Measurements from ENCODE around the gene TPRKB. TPM values are rescaled to one million over a fixed set of nuclear protein-coding genes. Genes with fewer than 3 reads are reported as not detected.
"Not testable (repeated sequence)": the region's sequence is repeated elsewhere in the genome, so short reads cannot be mapped to it uniquely, and the experiment has no call there.

The TPRKB gene
- total RNA-seq, 1 experiment from 2014 or later: 38.5 TPM

- POLR2A ChIA-PET; H3K4me3 ChIP-seq (ENCODE audit: low read depth in 2 of 2, low read length in 2 of 2); H3K4me1 ChIP-seq (ENCODE audit: control insufficient read depth, insufficient read depth, low read length); H3K27ac ChIP-seq (ENCODE audit: low read length); H3K36me3 ChIP-seq (ENCODE audit: control insufficient read depth, insufficient read depth, low read length); CTCF ChIA-PET; BruUV-seq (replicated peaks); DNase-seq (ENCODE audit: low read depth, low spot score); H3K9me3 ChIP-seq (ENCODE audit: control insufficient read depth, insufficient read depth, low read depth, low read length); H3K27me3 ChIP-seq (ENCODE audit: control insufficient read depth, insufficient read depth, low read length); in situ Hi-C loops (cut with HindIII; ENCODE audit: low pct_unique_long_range_greater_than_20kb, low sequenced_read_pairs); intact Hi-C loops (cut with micrococcal nuclease; ENCODE audit: unreplicated experiment): not testable (repeated sequence)
- peak; percentile 73; the same call in 1 of the 2 replicates for ATAC-seq
- TF ChIP-seq CTCF (IDR thresholded peaks at IDR 0.05): peak; percentile 33
These were observed 52.2 kb downstream of the TPRKB start for GRCh38 chr2:73684905-73685304.

GRCh38 chr2:73684325-73684724 is 52.8 kb downstream of the TPRKB start:
- intact Hi-C loops (cut with micrococcal nuclease; ENCODE audit: unreplicated experiment); H3K9me3 ChIP-seq (ENCODE audit: control insufficient read depth, insufficient read depth, low read depth, low read length); ATAC-seq; H3K27ac ChIP-seq (ENCODE audit: low read length); BruUV-seq (replicated peaks); H3K4me1 ChIP-seq (ENCODE audit: control insufficient read depth, insufficient read depth, low read length); DNase-seq (ENCODE audit: low read depth, low spot score); POLR2A ChIA-PET; CTCF ChIA-PET; in situ Hi-C loops (cut with HindIII; ENCODE audit: low pct_unique_long_range_greater_than_20kb, low sequenced_read_pairs); H3K36me3 ChIP-seq (ENCODE audit: control insufficient read depth, insufficient read depth, low read length); H3K4me3 ChIP-seq (ENCODE audit: low read depth in 2 of 2, low read length in 2 of 2); H3K27me3 ChIP-seq (ENCODE audit: control insufficient read depth, insufficient read depth, low read length): not testable (repeated sequence)

- H3K27ac ChIP-seq (ENCODE audit: low read length); H3K36me3 ChIP-seq (ENCODE audit: control insufficient read depth, insufficient read depth, low read length); POLR2A ChIA-PET; DNase-seq (ENCODE audit: low read depth, low spot score); H3K4me1 ChIP-seq (ENCODE audit: control insufficient read depth, insufficient read depth, low read length); in situ Hi-C loops (cut with HindIII; ENCODE audit: low pct_unique_long_range_greater_than_20kb, low sequenced_read_pairs); H3K27me3 ChIP-seq (ENCODE audit: control insufficient read depth, insufficient read depth, low read length); H3K4me3 ChIP-seq (ENCODE audit: low read depth in 2 of 2, low read length in 2 of 2); H3K9me3 ChIP-seq (ENCODE audit: control insufficient read depth, insufficient read depth, low read depth, low read length); BruUV-seq (replicated peaks); intact Hi-C loops (cut with micrococcal nuclease; ENCODE audit: unreplicated experiment): not testable (repeated sequence)
- peak; percentile 76 for TF ChIP-seq CTCF (IDR thresholded peaks at IDR 0.05)
- CTCF ChIA-PET: interaction anchor here (0.7 to 1.1 kb wide), 3 partner anchors 16 to 296 kb away, joined by 3 to 5 read pairs (median 3); no protein-coding TSS in a partner anchor
- ATAC-seq: peak; percentile 77
These were observed 57.1 kb downstream of the TPRKB start for GRCh38 chr2:73679951-73680571.

Other genes starting within 250 kb of the TPRKB start
- gene NAT8, start 94.9 kb downstream of the TPRKB start, total RNA-seq (2021; ENCODE audit: unreplicated experiment): not detected
- gene DUSP11, start 42.8 kb upstream of the TPRKB start, total RNA-seq (2021; ENCODE audit: unreplicated experiment): 16.9 TPM
- gene C2orf78, start 46.8 kb upstream of the TPRKB start, total RNA-seq (2021; ENCODE audit: unreplicated experiment): not detected
- gene STAMBP, start 91.6 kb upstream of the TPRKB start, total RNA-seq (2021; ENCODE audit: unreplicated experiment): 49.0 TPM
- gene ACTG2, start 155.7 kb upstream of the TPRKB start, total RNA-seq (2021; ENCODE audit: unreplicated experiment): 0.23 TPM
- 78.5 TPM for gene DGUOK, start 189.5 kb upstream of the TPRKB start, total RNA-seq (2021; ENCODE audit: unreplicated experiment)
- 13.1 TPM for gene TET3, start 247.6 kb upstream of the TPRKB start, total RNA-seq (2021; ENCODE audit: unreplicated experiment)

Data from Panc1 (cell line).